Endothelial cell of hepatic sinusoid (primary cell): ENCODE results near the gene SEMA3D.

Experiments used
- in situ Hi-C: cut with HindIII; loops from 2 replicates; pipeline ENCODE4 v1.10.0; 2017; ENCODE audit warnings: low sequenced_read_pairs

Gene SEMA3D

DNA sequence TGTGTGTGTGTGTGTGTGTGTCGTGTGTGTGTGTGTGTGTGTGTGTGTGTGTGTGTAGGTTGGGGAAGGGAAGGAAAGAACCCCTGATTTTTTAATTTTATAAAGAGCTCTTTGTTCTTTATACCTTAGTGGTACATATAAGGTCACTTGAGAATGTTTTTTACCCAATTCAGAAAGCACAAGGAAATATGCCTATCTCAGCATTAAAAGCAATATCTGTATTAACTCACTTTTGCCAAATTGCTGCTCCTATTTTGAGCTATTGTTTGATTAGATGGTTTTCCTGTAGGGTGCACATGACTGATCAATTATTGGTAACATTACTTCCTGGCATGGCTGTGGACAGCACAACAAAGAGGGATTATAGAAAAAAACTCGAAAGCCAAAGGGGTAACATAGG is 60.5 kb downstream of the SEMA3D start:
- in situ Hi-C loops = no loop called here

- in situ Hi-C loops = no loop called here
These were observed 61.2 kb downstream of the SEMA3D start for GRCh38 chr7:85125651-85126131.

DNA sequence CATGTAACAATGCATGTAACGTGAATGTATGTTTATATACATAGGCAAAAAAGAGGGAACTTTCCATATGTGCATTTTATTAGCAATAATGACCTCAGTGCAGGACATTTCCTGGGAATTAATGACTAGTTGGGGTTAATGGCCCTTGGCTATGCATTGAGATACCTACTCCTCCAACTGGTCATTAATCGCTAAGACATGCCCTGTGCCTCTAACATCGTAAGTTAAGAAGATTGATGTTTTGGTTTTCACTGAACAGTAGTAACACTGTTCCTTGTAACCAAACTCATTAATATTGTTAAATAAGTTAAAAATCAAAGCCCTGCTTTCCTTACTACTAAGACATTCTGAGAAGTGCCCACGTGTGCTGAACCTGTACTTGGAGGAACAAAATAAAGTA is 61.7 kb downstream of the SEMA3D start:
- in situ Hi-C loops = no loop called here

DNA sequence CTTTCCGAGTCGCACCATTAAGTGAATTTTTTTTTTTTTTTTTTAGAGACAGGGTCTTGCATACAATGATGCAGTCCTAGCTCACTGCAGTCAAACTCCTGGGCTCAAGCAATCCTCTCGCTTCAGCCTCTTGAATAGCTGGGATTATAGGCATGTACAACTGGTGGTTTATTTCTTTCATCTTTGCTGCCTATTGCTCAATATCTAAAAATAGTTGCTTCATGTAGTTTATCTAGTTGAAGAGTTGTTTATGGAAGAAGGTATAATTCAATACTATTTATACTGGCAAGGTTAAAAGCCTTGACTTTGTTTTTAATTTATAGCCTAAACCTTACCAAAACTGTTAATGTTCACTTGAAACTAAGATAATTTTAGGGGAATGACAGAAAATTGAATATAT is 66.9 kb downstream of the SEMA3D start:
- in situ Hi-C loops = no loop called here

- in situ Hi-C loops = no loop called here
These were observed 71.0 kb downstream of the SEMA3D start for GRCh38 chr7:85115862-85116261.

GRCh38 chr7:85115006-85115405 is 71.8 kb downstream of the SEMA3D start:
- in situ Hi-C loops = no loop called here

DNA sequence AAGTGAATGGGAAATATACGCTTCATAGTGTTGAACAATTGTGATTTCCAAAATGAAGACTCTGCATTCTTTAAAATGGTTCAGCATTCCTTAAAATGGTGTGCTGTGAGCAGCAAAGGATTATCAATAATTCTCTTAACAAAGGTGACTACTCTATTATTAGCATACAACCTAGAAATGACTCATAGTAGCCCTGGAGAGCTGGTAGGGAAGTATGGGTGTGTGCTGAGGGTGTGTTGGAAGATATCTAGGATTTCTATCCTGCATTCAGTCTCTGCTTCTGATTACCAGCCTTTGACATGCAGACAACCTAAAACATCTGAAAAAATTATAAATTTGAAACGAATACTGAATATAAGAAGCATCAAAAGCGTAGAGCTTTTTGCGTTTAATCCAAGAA is 72.5 kb downstream of the SEMA3D start:
- in situ Hi-C loops = no loop called here

GRCh38 chr7:85111761-85112160 is 75.1 kb downstream of the SEMA3D start:
- in situ Hi-C loops = no loop called here

DNA sequence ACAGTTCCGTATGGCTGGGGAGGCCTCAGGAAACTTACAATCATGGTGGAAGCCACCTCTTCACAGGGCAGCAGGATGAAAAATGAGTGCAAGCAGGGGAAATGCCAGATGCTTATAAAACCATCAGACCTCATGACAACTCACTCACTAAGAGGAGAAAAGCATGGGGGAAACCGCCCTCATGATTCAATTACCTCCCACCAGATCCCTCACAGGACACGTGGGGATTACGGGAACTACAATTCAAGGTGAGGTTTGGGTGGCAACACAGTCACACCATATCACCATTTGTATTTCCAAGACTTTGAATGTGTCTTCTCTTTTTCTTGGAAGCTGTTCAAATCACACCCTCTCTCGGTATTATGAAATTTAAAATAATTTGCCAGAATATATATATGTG is 80.1 kb downstream of the SEMA3D start:
- in situ Hi-C loops = no loop called here

DNA sequence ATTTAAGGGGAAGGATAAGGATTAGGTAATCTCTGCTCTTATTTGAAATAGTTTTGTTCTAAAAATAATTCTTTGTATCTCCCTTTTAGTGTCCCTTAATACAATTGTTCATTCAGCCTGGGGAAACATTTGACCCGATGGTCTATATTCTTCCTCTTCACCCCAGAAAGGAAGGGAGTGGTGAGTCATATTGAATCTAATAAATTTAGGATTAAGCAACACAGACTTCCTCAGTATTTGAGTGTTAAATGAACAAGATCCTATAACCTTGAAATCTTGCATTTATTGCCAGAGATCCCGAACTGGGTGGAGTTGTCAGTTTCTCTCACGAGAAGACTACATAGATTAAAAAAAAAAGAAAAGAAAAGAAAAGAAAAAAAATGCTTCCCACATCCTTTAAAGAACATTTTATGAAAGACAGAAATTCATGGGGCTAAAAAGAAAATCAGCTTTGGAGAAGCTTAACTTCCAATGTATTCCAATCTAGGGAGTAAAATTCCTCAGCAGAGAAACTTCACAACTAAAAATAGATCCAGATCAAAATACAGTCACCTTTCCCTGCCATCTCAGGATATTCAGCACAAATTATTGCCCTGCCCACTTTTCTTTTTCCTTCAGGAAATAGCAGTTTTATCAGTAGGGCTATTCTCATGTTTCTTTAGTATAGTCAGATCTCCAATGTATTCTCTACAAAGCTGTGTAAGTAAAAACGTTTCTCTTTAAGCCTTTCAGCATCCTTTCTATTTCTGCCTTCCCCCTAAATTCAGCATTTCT is 82.2 kb downstream of the SEMA3D start:
- in situ Hi-C loops = no loop called here

DNA sequence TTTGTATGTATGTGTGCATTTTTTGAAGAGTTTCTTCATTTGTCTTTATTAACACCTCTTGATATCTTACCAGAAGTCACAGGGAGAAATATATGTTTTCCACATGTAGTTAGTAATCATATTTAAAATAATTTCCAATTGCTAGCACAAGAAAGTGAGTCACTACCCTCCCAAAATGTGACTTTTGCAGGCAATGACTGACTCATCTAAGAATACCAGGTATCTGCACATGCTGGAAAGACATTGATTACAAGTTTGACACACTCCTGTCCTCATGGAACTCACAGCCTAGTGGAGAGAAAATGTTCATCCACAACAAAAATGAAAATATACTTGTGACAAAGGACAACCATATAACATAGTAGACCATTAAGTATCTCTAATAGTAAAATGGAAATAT is 82.9 kb downstream of the SEMA3D start:
- in situ Hi-C loops = no loop called here

DNA sequence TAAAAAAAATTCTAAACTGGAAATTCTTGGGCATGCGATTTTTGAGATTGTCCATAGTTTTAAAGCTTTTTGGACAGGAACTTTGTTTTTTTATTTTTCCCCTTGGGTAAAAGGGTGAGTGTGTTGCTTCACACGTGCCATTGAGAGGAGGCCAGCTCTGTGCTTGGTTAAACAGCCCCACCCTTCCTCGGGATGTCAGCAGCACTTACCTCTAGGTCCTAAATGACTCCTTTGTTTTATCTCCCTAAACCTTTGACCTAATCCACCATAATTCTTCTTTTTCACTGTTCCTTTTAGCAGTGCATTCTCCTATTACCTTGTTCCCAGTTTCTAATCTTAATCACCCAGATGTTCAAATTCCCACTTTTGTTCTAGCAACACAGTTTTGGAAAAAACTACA is 83.5 kb downstream of the SEMA3D start:
- in situ Hi-C loops = no loop called here

GRCh38 chr7:85102813-85103350 is 84.0 kb downstream of the SEMA3D start:
- in situ Hi-C loops = no loop called here

DNA sequence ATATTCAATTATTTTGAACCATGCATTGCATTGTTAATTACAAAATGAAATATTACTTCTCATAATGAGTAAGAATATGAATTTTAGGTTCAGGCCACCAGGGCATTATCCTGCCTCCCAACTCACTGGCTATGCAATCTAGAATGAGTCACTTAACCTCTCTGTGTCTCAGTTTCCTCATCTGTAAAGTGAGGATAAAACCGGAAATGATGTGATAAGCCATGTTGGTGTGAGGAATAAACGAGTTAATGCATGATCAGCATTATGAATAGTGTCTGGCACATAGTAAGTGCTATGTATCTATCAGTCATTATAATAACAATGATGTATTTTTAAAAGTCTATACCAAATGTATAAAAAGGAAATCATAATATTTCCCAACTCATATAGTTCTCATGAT is 85.5 kb downstream of the SEMA3D start:
- in situ Hi-C loops = no loop called here

GRCh38 chr7:85097844-85098243 is 89.0 kb downstream of the SEMA3D start:
- in situ Hi-C loops = no loop called here

DNA sequence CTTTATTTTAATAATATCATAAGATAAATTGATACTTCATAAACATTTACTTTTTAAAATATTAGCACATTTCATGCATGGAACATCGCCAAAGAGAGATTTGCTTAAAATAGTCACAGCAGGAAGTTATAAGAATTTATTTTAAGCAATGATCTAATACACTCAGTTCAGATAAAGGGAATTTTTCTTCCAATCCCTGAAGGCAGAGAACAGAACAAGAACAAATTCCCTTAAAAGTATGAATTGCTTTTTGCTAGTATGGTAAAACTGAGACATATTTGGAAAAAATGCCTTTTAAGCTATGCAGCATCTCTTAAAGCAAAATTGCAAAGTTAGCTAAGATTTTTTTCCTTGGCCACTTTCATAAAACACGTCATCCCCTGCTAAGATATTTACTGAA is 91.0 kb downstream of the SEMA3D start:
- in situ Hi-C loops = no loop called here

DNA sequence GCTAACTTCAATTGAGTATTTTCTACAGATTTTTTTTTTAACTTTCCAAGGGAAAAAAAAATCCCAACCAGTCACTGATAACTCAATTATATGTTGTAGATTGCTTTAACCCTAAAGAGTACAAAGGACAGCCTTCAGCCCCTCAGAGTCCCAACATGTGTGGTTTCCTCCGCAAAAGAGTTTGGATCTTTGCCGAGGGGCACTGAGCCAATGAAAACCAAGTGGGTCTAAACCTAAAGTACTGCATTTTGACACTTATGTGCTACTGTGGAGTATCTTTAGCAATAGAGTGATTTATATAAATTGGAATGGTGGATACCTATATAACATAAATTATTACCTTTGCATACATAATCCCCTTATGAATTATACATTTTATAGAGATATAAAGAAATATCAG is 91.5 kb downstream of the SEMA3D start:
- in situ Hi-C loops = no loop called here

DNA sequence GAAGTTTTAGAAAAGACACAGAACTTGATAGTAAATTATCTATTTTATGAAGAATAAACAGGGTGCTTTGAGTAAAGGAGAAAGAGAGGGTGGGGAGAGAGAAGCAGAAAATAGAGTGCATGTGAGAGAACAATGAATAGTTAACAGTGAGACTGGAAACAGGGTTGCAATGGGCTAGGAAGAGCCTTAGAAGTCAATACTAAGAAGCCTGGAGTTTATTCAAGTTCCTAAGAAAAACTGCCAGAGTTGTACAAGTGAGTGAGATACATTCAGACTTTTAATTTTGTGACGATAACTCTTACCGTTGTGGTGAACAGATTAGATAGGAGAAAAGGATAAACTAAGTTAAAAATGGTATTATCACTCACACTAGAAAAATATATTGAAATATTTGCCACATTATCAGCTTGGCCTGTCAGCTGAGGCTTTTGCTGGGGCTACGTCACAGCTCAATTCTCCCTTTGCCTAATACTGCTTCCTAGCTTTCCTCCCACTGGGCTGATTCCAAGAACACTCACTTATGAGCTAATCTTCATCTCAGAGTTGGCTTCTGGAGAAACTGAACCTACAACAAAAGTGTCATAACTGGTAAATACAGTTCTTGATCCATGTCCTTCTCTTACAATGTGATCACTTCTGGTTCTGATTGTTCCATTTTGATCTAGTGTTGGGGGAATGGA is 92.7 kb downstream of the SEMA3D start:
- in situ Hi-C loops = no loop called here

DNA sequence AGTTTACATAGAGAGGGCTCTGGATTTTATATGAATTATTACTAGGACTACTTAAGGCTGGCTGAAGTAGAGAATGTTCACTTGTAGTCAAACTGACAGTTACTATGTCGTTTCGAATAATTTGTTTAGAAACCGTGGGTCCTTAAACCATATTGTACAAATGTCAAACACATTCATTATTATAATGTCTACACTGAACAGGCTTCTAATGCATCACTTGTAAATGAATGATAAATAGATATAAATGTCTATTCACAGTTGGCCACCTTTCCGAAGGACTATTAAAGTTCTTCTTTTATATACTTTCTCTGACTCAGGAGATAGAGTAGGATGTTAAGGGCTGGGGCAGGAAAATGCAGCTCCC is 95.3 kb downstream of the SEMA3D start:
- in situ Hi-C loops = no loop called here

DNA sequence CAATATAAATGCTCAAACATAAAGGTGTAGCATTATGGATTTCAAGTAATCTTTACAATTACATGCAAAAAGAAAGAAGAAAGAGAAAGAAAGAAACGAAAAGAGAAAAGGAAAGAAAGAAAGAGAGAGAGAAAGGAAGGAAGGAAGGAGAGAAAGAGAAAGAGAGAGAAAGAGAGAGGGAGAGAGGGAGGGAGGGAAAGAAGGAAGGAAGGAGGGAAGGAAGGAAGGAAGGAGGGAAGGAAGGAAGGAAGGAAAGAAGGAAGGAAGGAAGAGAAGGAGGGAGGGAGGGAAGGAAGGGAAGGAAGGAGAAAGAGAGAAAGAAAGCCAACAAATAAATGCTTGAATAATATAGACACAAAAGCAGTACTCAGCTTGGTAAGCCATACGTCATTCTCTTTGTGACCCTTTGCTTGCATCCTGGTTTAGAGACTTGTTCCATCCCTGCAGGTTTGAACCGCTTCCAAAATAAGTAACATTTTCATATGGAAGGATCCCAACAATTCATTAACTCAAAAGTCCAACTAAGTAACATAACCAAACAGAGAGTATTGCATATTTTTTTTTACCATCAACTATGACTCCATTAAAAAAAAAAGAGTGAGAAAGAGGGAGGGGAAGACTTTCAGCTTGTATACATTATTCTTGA is 95.8 kb downstream of the SEMA3D start:
- in situ Hi-C loops = no loop called here

- in situ Hi-C loops = no loop called here
These were observed 96.7 kb downstream of the SEMA3D start for GRCh38 chr7:85090143-85090542.

GRCh38 chr7:85081846-85082245 is 105.0 kb downstream of the SEMA3D start:
- in situ Hi-C loops = no loop called here
